Left lung (tissue), 14 donors: ENCODE data around the gene OSBPL5. TPM values are rescaled to one million over a fixed set of nuclear protein-coding genes. Genes with fewer than 3 reads are reported as not detected.

Experiments
- ATAC-seq: fragments of 200-7000 bp; cut with Tn5 transposase; one replicate; pipeline ENCODE4 v1.9.1; 2020; ENCODE audit warnings: moderate library complexity
- DNase-seq, 4 donors: peaks; one replicate each; pipeline ENCODE4 v3.0.0-alpha.2; 2013 to 2020
- H3K27ac ChIP-seq, 2 donors: fragments of 200-600 bp; sonication (generic) in 1 of 2; one replicate each; pipeline versions ENCODE4 v1.5.0 to v1.8.0; 2020 to 2021
- H3K27me3 ChIP-seq, 2 donors: fragments of 200-600 bp; sonication (generic) in 1 of 2; one replicate each; pipeline versions ENCODE4 v1.5.0 to v1.8.0; 2020 to 2021
- H3K36me3 ChIP-seq, 2 donors: fragments of 200-600 bp; sonication (generic) in 1 of 2; one replicate each; pipeline versions ENCODE4 v1.5.0 to v1.8.0; 2020 to 2021
- H3K4me1 ChIP-seq, 2 donors: fragments of 200-600 bp; one replicate each; pipeline ENCODE4 v1.8.0; 2021
- H3K4me3 ChIP-seq, 2 donors: fragments of 200-600 bp; sonication (generic) in 1 of 2; one replicate each; pipeline versions ENCODE4 v1.5.0 to v1.8.0; 2020 to 2021; ENCODE audit warnings: mild to moderate bottlenecking in 1 of 2
- H3K9me3 ChIP-seq, 2 donors: fragments of 200-600 bp; sonication (generic) in 1 of 2; one replicate each; pipeline versions ENCODE4 v1.5.0 to v1.8.0; 2020 to 2021
- CTCF ChIP-seq, 2 donors: fragments of 200-600 bp; sonication (generic) in 1 of 2; IDR thresholded peaks; one replicate each; pipeline versions ENCODE4 v1.5.0 to v1.8.0; 2021; ENCODE audit warnings: antibody characterized with exemption in 2 of 2
- intact Hi-C, 2 donors: fragments of 100-400 bp; cut with DNase I; formaldehyde crosslinking; loops; one replicate each; pipeline versions ENCODE4 v1.11.2 to v1.14.2; 2022
- long read RNA-seq, 12 donors: library from polyadenylated mRNA in 2 of 12; unstranded in 2 of 12; transcript quantifications; one replicate each; pipeline ENCODE4 v2.0.0 and lab custom pipeline, GENCODE V29; 2019 to 2026
- polyA plus RNA-seq, 6 donors: library from polyadenylated mRNA; unstranded; fragments of 120-200 nt; gene quantifications; one replicate each; pipeline ENCODE4 v1.2.1, GENCODE V29; 2013; ENCODE audit not compliant: insufficient read length in 6 of 6
- total RNA-seq, 2 donors: library from RNA; stranded (reverse); fragmentation: NEBNext Ultra II Directional; extraction: Animal tissue kit (Norgen Biotek cat#: 25700); gene quantifications; one replicate each; pipeline ENCODE4 v1.2.1, GENCODE V29; 2021
- donor health status: DM: no; HTN: yes; CAD: no.
- donor health status: DM: no; HTN: no; CAD: no.

Gene OSBPL5
- total RNA-seq (10 to 100 TPM; 34.5 to 39.6 TPM), polyA plus RNA-seq (10 to 100 TPM; 19.5 to 37.0 (median 27.8) TPM)
- long read RNA-seq, donor 1, partial matches to known transcripts = 0 of 5 reads
- long read RNA-seq, donor 1, other reads (novel, unspliced or antisense) = 0 of 5 reads
- long read RNA-seq, donor 2, partial matches to known transcripts = 5 of 10 reads
- long read RNA-seq, donor 2, other reads (novel, unspliced or antisense) = 0 of 10 reads
- long read RNA-seq, donor 3, partial matches to known transcripts = 0 of 1 reads
- long read RNA-seq, donor 3, other reads (novel, unspliced or antisense) = 0 of 1 reads
- long read RNA-seq, donor 4, partial matches to known transcripts = 1 of 6 reads
- long read RNA-seq, donor 4, other reads (novel, unspliced or antisense) = 2 of 6 reads
- long read RNA-seq, donor 5, partial matches to known transcripts = 0 of 2 reads
- long read RNA-seq, donor 5, other reads (novel, unspliced or antisense) = 0 of 2 reads
- long read RNA-seq, donor 6, partial matches to known transcripts = 0 of 4 reads
- long read RNA-seq, donor 6, other reads (novel, unspliced or antisense) = 0 of 4 reads
- long read RNA-seq, donor 7, partial matches to known transcripts = 0 of 2 reads
- long read RNA-seq, donor 7, other reads (novel, unspliced or antisense) = 0 of 2 reads
- long read RNA-seq, donor 8, partial matches to known transcripts = 0 of 5 reads
- long read RNA-seq, donor 8, other reads (novel, unspliced or antisense) = 0 of 5 reads
- long read RNA-seq, donor 9 = 0 reads
- long read RNA-seq, donor 10, partial matches to known transcripts = 1 of 1 reads
- long read RNA-seq, donor 10, other reads (novel, unspliced or antisense) = 0 of 1 reads
- long read RNA-seq, donor 11, partial matches to known transcripts = 0 of 7 reads
- long read RNA-seq, donor 11, other reads (novel, unspliced or antisense) = 0 of 7 reads
- long read RNA-seq, donor 12, partial matches to known transcripts = 0 of 1 reads
- long read RNA-seq, donor 12, other reads (novel, unspliced or antisense) = 0 of 1 reads

GRCh38 chr11:3165152-3165705, at the start of gene OSBPL5:
TSS of gene OSBPL5 (minus strand) at chr11:3165310. CDS start at chr11:3129148, 36,162 bp downstream.
- H3K4me1 ChIP-seq = peaks cover 17 to 76% of the 10 kb centered on the region in 2 donors
- ATAC-seq = peak; percentile 70
- H3K4me3 ChIP-seq = peak within 1 kb of the TSS; percentile 65 to 72
- intact Hi-C loops = no loop called here
- H3K27me3 ChIP-seq = peaks cover 0 to 17% of the 10 kb centered on the region in 2 donors
- no peak for TF ChIP-seq CTCF (IDR thresholded peaks at IDR 0.05)
- no peaks in the 10 kb centered on the region for H3K36me3 ChIP-seq
- H3K9me3 ChIP-seq = no peaks in the 10 kb centered on the region
- H3K27ac ChIP-seq = peak within 1 kb of the TSS; percentile 33 to 80
- DNase-seq = peak in 3 of 4 donors; percentile 77 to 94 (median 86)

GRCh38 chr11:3214420-3214699, 49.2 kb upstream of the OSBPL5 start:
- DNase-seq (no peak), ATAC-seq (no peak)
- no peaks in the 10 kb centered on the region for H3K4me1 ChIP-seq
- no peak for TF ChIP-seq CTCF (IDR thresholded peaks at IDR 0.05)
- H3K4me3 ChIP-seq = no peak overlapping the region
- H3K9me3 ChIP-seq = peaks cover 0 to 10% of the 10 kb centered on the region in 2 donors
- intact Hi-C loops = no loop called here
- no peak overlapping the region for H3K27ac ChIP-seq
- peaks cover 0 to 55% of the 10 kb centered on the region in 2 donors for H3K27me3 ChIP-seq
- H3K36me3 ChIP-seq = no peaks in the 10 kb centered on the region

GRCh38 chr11:3213659-3214419, 48.7 kb upstream of the OSBPL5 start:
- Histone ChIP-seq H3K4me3 (no peak overlapping the region), H3K36me3 (no peaks in the 10 kb centered on the region), H3K4me1 (no peaks in the 10 kb centered on the region), H3K27ac (no peak overlapping the region), H3K27me3 (peaks cover 0 to 49% of the 10 kb centered on the region in 2 donors), H3K9me3 (peaks cover 0 to 10% of the 10 kb centered on the region in 2 donors)
- DNase-seq (peak in 1 of 4 donors; percentile 32), ATAC-seq (no peak)
- no peak for TF ChIP-seq CTCF (IDR thresholded peaks at IDR 0.05)
- intact Hi-C loops = no loop called here

- H3K36me3 ChIP-seq = no peaks in the 10 kb centered on the region
- H3K27ac ChIP-seq = no peak overlapping the region
- peaks cover 0 to 10% of the 10 kb centered on the region in 2 donors for H3K9me3 ChIP-seq
- peaks cover 0 to 23% of the 10 kb centered on the region in 2 donors for H3K27me3 ChIP-seq
- ATAC-seq (no peak), DNase-seq (peak in 1 of 4 donors; percentile 44)
- no peak for TF ChIP-seq CTCF (IDR thresholded peaks at IDR 0.05)
- peaks cover 0 to 3% of the 10 kb centered on the region in 2 donors for H3K4me1 ChIP-seq
- H3K4me3 ChIP-seq = no peak overlapping the region
- intact Hi-C loops = no loop called here
These were observed 43.2 kb upstream of the OSBPL5 start for GRCh38 chr11:3208272-3208671.
